GM12891 (cell line): ENCODE results near the gene IREB2.

Source experiments
- PAX5 ChIP-seq: IDR thresholded peaks from 2 replicates; pipeline ENCODE4 v1.6.1; 2011; ENCODE audit warnings: low read length, moderate library complexity, mild to moderate bottlenecking; ENCODE audit not compliant: insufficient read depth, severe bottlenecking
- POLR2A ChIP-seq: IDR thresholded peaks from 2 replicates; pipeline ENCODE4 v1.6.1; 2011; ENCODE audit warnings: low read depth, low read length, control low read depth
- POLR2AphosphoS5 ChIP-seq: IDR thresholded peaks from 2 replicates; pipeline ENCODE4 v1.6.1; 2011; ENCODE audit warnings: low read depth, low read length, control low read depth
- SPI1 ChIP-seq: IDR thresholded peaks from 2 replicates; pipeline ENCODE4 v1.6.1; 2011; ENCODE audit warnings: low read depth, low read length, control low read depth
- TAF1 ChIP-seq: IDR thresholded peaks from 2 replicates; pipeline ENCODE4 v1.6.1; 2011; ENCODE audit warnings: low read depth, low read length, control low read depth

DNA sequence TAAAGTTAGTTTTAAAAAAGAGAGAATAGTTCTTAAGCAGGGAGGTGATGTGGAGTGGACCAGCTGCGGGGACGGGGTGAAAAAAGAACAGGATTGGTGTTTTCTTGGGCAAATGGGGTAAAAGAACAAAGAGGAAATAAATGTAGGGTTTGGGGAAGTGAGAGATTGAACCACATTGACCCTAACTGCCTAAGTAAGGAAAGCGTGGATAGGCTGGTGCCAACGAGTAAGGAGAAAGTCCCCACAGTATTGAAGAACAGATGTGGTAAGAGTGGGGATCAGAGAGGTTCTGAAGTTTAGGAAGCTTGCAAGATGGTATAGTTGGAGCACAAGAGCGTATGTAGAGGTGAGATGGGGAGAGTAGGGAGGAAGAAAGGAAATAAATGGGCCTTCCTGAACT is 17.0 kb downstream of the IREB2 start:
- 0 out of 2 replicates have a peak, but pooled peaks have one; percentile 32 for TF ChIP-seq POLR2AphosphoS5
- TF ChIP-seq POLR2A: no peak
- TF ChIP-seq TAF1: no peak
- peak; percentile 88 for TF ChIP-seq SPI1
- no peak for TF ChIP-seq PAX5
